HG02588 (cell line): ENCODE measurements around the gene GPS1.
"Not testable (repeated sequence)": the region's sequence is repeated elsewhere in the genome, so short reads cannot be mapped to it uniquely, and the experiment has no call there.

Experiments
- ATAC-seq: cut with Tn5 transposase; IDR thresholded peaks from one replicate; pipeline ENCODE4 v1.9.1; 2021; ENCODE audit warnings: mild to moderate bottlenecking, moderate library complexity; ENCODE audit not compliant: unreplicated experiment

GPS1 gene

GRCh38 chr17:82025401-82026107 lies 26.1 kb upstream of the GPS1 start:
- no peak for ATAC-seq

GRCh38 chr17:82028246-82028645 lies 23.5 kb upstream of the GPS1 start:
- ATAC-seq, result no peak

- ATAC-seq, result no peak
Measured at GRCh38 chr17:82028966-82029365, 22.7 kb upstream of the GPS1 start.

- no peak for ATAC-seq
Measured at GRCh38 chr17:82029391-82029790, 22.3 kb upstream of the GPS1 start.

GRCh38 chr17:82029990-82030469 lies 21.7 kb upstream of the GPS1 start:
- ATAC-seq, result no peak

GRCh38 chr17:82030470-82031302 lies 21.0 kb upstream of the GPS1 start:
- ATAC-seq, result peak; percentile 48

GRCh38 chr17:82031303-82031884 lies 20.3 kb upstream of the GPS1 start, which contains the start of gene RAC3:
TSS of gene RAC3 (plus strand) at chr17:82031678. CDS start at chr17:82031762, 84 bp downstream.
- no peak for ATAC-seq

GRCh38 chr17:82031885-82032627 lies 19.6 kb upstream of the GPS1 start:
- no peak for ATAC-seq

- ATAC-seq, result no peak
Measured at GRCh38 chr17:82033359-82034085, 18.2 kb upstream of the GPS1 start.

- ATAC-seq, result no peak
Measured at GRCh38 chr17:82034371-82035011, 17.2 kb upstream of the GPS1 start.

GRCh38 chr17:82035488-82035887 lies 16.2 kb upstream of the GPS1 start:
- ATAC-seq, result no peak

GRCh38 chr17:82035956-82036633 lies 15.6 kb upstream of the GPS1 start:
- no peak for ATAC-seq

- ATAC-seq, result no peak
Measured at GRCh38 chr17:82036634-82037091, 15.0 kb upstream of the GPS1 start.

GRCh38 chr17:82037092-82037888 lies 14.4 kb upstream of the GPS1 start, which contains the start of gene DCXR:
TSS of gene DCXR (minus strand) at chr17:82037697. CDS start at chr17:82037682, 15 bp downstream.
- peak; percentile 81 for ATAC-seq

GRCh38 chr17:82037889-82038195 lies 13.9 kb upstream of the GPS1 start:
- ATAC-seq, result no peak

GRCh38 chr17:82038796-82039409 lies 12.8 kb upstream of the GPS1 start:
- ATAC-seq, result not testable (repeated sequence)

- ATAC-seq, result no peak
Measured at GRCh38 chr17:82039695-82040299, 11.9 kb upstream of the GPS1 start.
